ENCODE measurements around the gene PDE4B.
"Not testable (repeated sequence)": the region's sequence is repeated elsewhere in the genome, so short reads cannot be mapped to it uniquely, and the experiment has no call there.

The PDE4B gene

DNA sequence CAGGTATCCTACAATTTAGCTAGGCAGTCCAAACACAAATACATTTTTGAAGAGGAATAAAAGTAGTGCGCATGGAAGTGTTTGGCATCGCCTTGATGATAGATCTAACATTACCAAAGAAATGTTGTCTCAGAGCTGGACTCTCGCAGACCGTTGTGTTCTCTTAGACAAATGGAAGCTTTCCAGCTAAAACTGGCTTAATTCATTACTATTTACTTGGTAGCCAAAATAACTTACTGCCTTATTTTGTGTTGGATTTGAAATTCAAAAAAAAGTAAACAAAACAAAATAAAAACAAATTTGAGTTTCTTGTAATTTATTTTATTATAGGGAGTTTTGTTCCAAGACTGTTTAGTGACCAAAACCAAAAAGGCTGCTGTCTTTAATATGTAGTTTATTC lies 51.6 kb downstream of the PDE4B start:
- Histone ChIP-seq H3K23ac (ENCODE audit: low read length) (no peak overlapping the region), H3K4me1 (ENCODE audit: control insufficient read depth, low read depth, low read length) (no peaks in the 10 kb centered on the region), H3K27me3 (ENCODE audit: insufficient read depth, low read length, poor library complexity) (no peaks in the 10 kb centered on the region), H2BK5ac (ENCODE audit: low read length) (no peak overlapping the region), H3K9ac (ENCODE audit: low read length) (no peak overlapping the region), H3K4me3 (ENCODE audit: low read length) (no peak overlapping the region), H3K4ac (ENCODE audit: low read depth, low read length) (no peak overlapping the region), H3K18ac (ENCODE audit: low read length) (no peak overlapping the region), H3K79me1 (ENCODE audit: low read length) (no peaks in the 10 kb centered on the region), H2BK120ac (ENCODE audit: low read depth, low read length) (no peak overlapping the region), H3K79me2 (ENCODE audit: control insufficient read depth, insufficient read depth, low read length) (no peaks in the 10 kb centered on the region), H2AK5ac (ENCODE audit: low read length) (no peak overlapping the region), H4K8ac (ENCODE audit: low read depth, low read length) (no peak overlapping the region), H3K36me3 (ENCODE audit: control insufficient read depth, insufficient read depth, low read length) (no peaks in the 10 kb centered on the region), H3K27ac (ENCODE audit: low read depth, low read length) (no peak overlapping the region), H3K4me2 (ENCODE audit: low read length) (no peak overlapping the region), H4K5ac (ENCODE audit: low read length) (no peak overlapping the region), H2BK15ac (replicated peaks; ENCODE audit: low read depth) (no peak overlapping the region), H3K56ac (ENCODE audit: low read length) (no peak overlapping the region)
- DNase-seq, result no peak
- WGBS (ENCODE audit: extremely low coverage, insufficient coverage, low lambda C conversion rate), result no CpG with 5 or more reads among the region's 4 CpGs

DNA sequence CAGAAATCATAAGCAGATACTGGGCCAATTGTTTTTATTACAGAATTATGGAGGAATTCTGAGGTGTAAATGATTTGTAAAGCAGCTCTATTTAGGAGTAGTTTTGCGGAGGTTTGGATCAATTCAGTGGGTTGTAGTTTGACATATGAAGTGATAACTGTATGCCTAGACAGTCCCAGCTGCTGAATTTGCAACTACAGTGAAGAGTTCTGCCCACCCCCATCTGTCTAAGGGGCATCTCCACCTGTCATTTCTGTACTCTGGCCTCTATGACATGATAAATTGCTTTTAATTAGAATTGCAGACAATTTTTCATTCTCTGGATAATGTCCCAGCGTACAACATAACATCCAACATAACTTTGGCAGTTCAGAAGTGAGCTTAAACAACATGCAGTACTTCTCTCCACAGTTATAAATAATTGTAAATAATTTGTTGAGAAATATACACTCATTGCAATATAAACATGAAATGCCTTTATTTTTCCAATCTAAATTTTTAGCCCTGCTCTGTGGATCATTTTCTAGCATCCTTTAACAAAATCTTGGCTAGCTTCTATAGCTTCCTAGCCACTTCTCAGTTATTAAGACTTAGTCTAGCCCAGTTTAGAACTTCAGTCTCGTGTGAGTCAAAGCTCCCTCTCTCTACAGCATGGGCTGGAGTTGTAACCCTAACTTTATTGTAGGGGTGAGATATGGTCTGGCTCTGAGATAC lies 52.3 kb downstream of the PDE4B start:
- no CpG with 5 or more reads among the region's 3 CpGs for whole genome bisulfite sequencing (ENCODE audit: extremely low coverage, insufficient coverage, low lambda C conversion rate)
- Histone ChIP-seq H4K8ac (ENCODE audit: low read depth, low read length) (no peak overlapping the region), H3K27ac (ENCODE audit: low read depth, low read length) (no peak overlapping the region), H2AK5ac (ENCODE audit: low read length) (no peak overlapping the region), H3K27me3 (ENCODE audit: insufficient read depth, low read length, poor library complexity) (no peaks in the 10 kb centered on the region), H2BK5ac (ENCODE audit: low read length) (no peak overlapping the region), H3K23ac (ENCODE audit: low read length) (no peak overlapping the region), H3K79me2 (ENCODE audit: control insufficient read depth, insufficient read depth, low read length) (no peaks in the 10 kb centered on the region), H3K4me3 (ENCODE audit: low read length) (no peak overlapping the region), H3K4me2 (ENCODE audit: low read length) (no peak overlapping the region), H3K56ac (ENCODE audit: low read length) (no peak overlapping the region), H2BK120ac (ENCODE audit: low read depth, low read length) (no peak overlapping the region), H3K4ac (ENCODE audit: low read depth, low read length) (no peak overlapping the region), H3K9ac (ENCODE audit: low read length) (no peak overlapping the region), H3K18ac (ENCODE audit: low read length) (no peak overlapping the region), H3K36me3 (ENCODE audit: control insufficient read depth, insufficient read depth, low read length) (no peaks in the 10 kb centered on the region), H2BK15ac (replicated peaks; ENCODE audit: low read depth) (no peak overlapping the region), H3K4me1 (ENCODE audit: control insufficient read depth, low read depth, low read length) (no peaks in the 10 kb centered on the region), H4K5ac (ENCODE audit: low read length) (no peak overlapping the region), H3K79me1 (ENCODE audit: low read length) (no peaks in the 10 kb centered on the region)
- no peak for DNase-seq

DNA sequence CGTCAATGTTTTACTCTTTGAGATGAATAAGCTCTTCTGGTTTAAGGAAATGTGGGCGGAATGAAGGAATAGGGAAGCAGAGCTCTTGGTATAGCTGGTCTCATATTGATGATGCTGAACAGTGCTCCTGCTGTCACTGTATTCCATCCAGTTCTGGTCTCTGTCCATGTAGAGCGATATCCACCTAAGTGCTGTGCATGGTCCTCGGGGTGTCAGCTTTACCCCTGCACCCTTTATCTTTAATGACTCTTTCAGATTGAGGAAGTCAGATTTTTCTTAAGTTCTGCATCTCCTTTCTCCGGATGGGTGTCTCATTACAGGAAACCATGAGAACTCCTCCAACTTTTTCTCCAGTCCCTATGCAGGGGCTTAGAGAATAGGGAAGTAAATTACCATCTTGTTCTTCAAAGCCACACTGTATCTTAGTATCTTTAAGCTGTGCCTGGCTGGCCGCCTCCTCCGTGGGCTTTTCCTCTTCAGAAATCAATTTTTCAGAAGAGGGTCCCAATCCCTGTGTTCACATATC lies 52.9 kb downstream of the PDE4B start:
- no CpG with 5 or more reads among the region's 7 CpGs for WGBS (ENCODE audit: extremely low coverage, insufficient coverage, low lambda C conversion rate)
- DNase-seq, result no peak

DNA sequence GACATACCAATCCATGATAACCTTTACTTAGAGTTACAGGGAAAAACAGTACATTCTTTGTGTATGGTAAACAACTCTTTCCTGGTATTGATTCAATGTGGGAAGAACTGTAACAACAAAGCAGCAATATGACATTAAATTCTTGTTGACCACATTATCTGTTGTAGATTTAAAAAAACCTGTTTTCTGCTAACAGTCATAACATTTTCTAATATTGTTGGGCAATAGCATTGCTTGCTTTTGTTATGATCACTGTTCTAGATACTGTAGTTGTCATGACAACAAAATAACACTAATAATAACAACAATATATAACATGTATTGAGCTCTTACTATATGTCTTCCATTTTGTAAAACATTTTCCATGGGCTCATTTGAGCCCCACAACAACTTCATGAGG lies 54.2 kb downstream of the PDE4B start:
- no peaks in the 10 kb centered on the region for H3K27me3 ChIP-seq (ENCODE audit: insufficient read depth, low read length, poor library complexity)
- no peak overlapping the region for H3K4ac ChIP-seq (ENCODE audit: low read depth, low read length)
- H3K79me1 ChIP-seq (ENCODE audit: low read length), result no peaks in the 10 kb centered on the region
- no peak overlapping the region for H3K23ac ChIP-seq (ENCODE audit: low read length)
- H3K56ac ChIP-seq (ENCODE audit: low read length), result no peak overlapping the region
- H3K18ac ChIP-seq (ENCODE audit: low read length), result no peak overlapping the region
- no peaks in the 10 kb centered on the region for H3K36me3 ChIP-seq (ENCODE audit: control insufficient read depth, insufficient read depth, low read length)
- H2BK5ac ChIP-seq (ENCODE audit: low read length), result no peak overlapping the region
- no peak overlapping the region for H4K8ac ChIP-seq (ENCODE audit: low read depth, low read length)
- no peak overlapping the region for H2BK15ac ChIP-seq (replicated peaks; ENCODE audit: low read depth)
- H2AK5ac ChIP-seq (ENCODE audit: low read length), result no peak overlapping the region
- H3K79me2 ChIP-seq (ENCODE audit: control insufficient read depth, insufficient read depth, low read length), result no peaks in the 10 kb centered on the region
- H2BK120ac ChIP-seq (ENCODE audit: low read depth, low read length), result no peak overlapping the region
- no peak overlapping the region for H3K4me2 ChIP-seq (ENCODE audit: low read length)
- H3K4me3 ChIP-seq (ENCODE audit: low read length), result no peak overlapping the region
- no peak overlapping the region for H3K9ac ChIP-seq (ENCODE audit: low read length)
- DNase-seq, result no peak
- no peak overlapping the region for H4K5ac ChIP-seq (ENCODE audit: low read length)
- H3K4me1 ChIP-seq (ENCODE audit: control insufficient read depth, low read depth, low read length), result no peaks in the 10 kb centered on the region
- H3K27ac ChIP-seq (ENCODE audit: low read depth, low read length), result no peak overlapping the region

More for the DNA sequence above, 52.9 kb downstream of the PDE4B start:
- Histone ChIP-seq H3K79me1 (ENCODE audit: low read length) (no peaks in the 10 kb centered on the region), H3K4me2 (ENCODE audit: low read length) (no peak overlapping the region), H3K4ac (ENCODE audit: low read depth, low read length) (no peak overlapping the region), H2AK5ac (ENCODE audit: low read length) (no peak overlapping the region), H2BK120ac (ENCODE audit: low read depth, low read length) (no peak overlapping the region), H2BK15ac (replicated peaks; ENCODE audit: low read depth) (no peak overlapping the region), H2BK5ac (ENCODE audit: low read length) (no peak overlapping the region), H3K27ac (ENCODE audit: low read depth, low read length) (no peak overlapping the region), H3K79me2 (ENCODE audit: control insufficient read depth, insufficient read depth, low read length) (no peaks in the 10 kb centered on the region), H4K5ac (ENCODE audit: low read length) (no peak overlapping the region), H3K9ac (ENCODE audit: low read length) (no peak overlapping the region), H3K18ac (ENCODE audit: low read length) (no peak overlapping the region), H4K8ac (ENCODE audit: low read depth, low read length) (no peak overlapping the region), H3K4me3 (ENCODE audit: low read length) (no peak overlapping the region), H3K23ac (ENCODE audit: low read length) (no peak overlapping the region), H3K4me1 (ENCODE audit: control insufficient read depth, low read depth, low read length) (no peaks in the 10 kb centered on the region), H3K56ac (ENCODE audit: low read length) (no peak overlapping the region), H3K27me3 (ENCODE audit: insufficient read depth, low read length, poor library complexity) (no peaks in the 10 kb centered on the region), H3K36me3 (ENCODE audit: control insufficient read depth, insufficient read depth, low read length) (no peaks in the 10 kb centered on the region)

DNA sequence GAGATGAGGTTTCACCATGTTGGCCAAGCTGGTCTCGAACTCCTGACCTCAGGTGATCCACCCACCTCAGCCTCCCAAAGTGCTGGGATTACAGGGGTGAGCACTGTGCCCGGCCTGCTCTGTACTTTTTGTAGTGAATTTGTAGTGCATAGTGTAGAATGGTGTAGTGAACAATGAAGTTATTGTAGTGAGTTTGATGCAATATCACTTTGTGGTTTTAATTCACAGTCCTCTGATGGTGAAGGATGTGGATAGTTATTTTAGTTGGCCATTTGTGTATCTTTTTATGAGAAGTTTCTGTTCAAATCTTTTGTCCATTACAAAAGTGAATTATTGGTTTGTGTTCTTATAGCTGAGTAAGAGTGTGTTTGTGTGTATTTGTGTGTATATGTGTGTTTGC lies 57.6 kb downstream of the PDE4B start:
- Histone ChIP-seq H3K4me3 (ENCODE audit: low read length) (no peak overlapping the region), H2BK5ac (ENCODE audit: low read length) (no peak overlapping the region), H3K27ac (ENCODE audit: low read depth, low read length) (no peak overlapping the region), H4K8ac (ENCODE audit: low read depth, low read length) (no peak overlapping the region), H3K79me1 (ENCODE audit: low read length) (no peaks in the 10 kb centered on the region), H3K36me3 (ENCODE audit: control insufficient read depth, insufficient read depth, low read length) (no peaks in the 10 kb centered on the region), H3K4me1 (ENCODE audit: control insufficient read depth, low read depth, low read length) (no peaks in the 10 kb centered on the region), H3K18ac (ENCODE audit: low read length) (no peak overlapping the region), H3K4me2 (ENCODE audit: low read length) (no peak overlapping the region), H3K79me2 (ENCODE audit: control insufficient read depth, insufficient read depth, low read length) (no peaks in the 10 kb centered on the region), H3K56ac (ENCODE audit: low read length) (no peak overlapping the region), H3K23ac (ENCODE audit: low read length) (no peak overlapping the region), H2BK15ac (replicated peaks; ENCODE audit: low read depth) (no peak overlapping the region), H2AK5ac (ENCODE audit: low read length) (no peak overlapping the region), H3K4ac (ENCODE audit: low read depth, low read length) (no peak overlapping the region), H3K27me3 (ENCODE audit: insufficient read depth, low read length, poor library complexity) (no peaks in the 10 kb centered on the region), H2BK120ac (ENCODE audit: low read depth, low read length) (no peak overlapping the region), H4K5ac (ENCODE audit: low read length) (no peak overlapping the region), H3K9ac (ENCODE audit: low read length) (no peak overlapping the region)
- DNase-seq, result no peak
- WGBS (ENCODE audit: extremely low coverage, insufficient coverage, low lambda C conversion rate), result no CpG with 5 or more reads among the region's 2 CpGs

DNA sequence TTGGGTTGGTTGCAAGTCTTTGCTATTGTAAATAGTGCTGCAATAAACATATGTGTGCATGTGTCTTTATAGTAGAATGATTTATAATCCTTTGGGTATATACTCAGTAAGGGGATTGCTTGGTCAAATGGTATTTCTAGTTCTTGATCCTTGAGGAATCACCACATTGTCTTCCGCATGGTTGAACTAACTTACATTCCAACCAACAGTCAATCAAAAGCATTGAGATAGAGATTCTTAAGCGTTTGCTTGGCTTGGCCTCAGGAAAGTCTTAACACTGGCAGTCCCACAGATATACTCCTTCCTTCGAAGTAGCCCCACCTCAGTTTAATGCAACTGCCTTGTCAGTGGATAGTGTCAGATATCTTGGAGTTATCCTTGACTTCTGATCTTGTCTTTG lies 63.9 kb downstream of the PDE4B start:
- not testable (repeated sequence) for H3K56ac ChIP-seq (ENCODE audit: low read length); H3K23ac ChIP-seq (ENCODE audit: low read length); DNase-seq; H3K9ac ChIP-seq (ENCODE audit: low read length); H2BK5ac ChIP-seq (ENCODE audit: low read length); H3K4ac ChIP-seq (ENCODE audit: low read depth, low read length); H2BK120ac ChIP-seq (ENCODE audit: low read depth, low read length); H3K27ac ChIP-seq (ENCODE audit: low read depth, low read length); H3K36me3 ChIP-seq (ENCODE audit: control insufficient read depth, insufficient read depth, low read length); H3K18ac ChIP-seq (ENCODE audit: low read length); H3K79me1 ChIP-seq (ENCODE audit: low read length); H4K5ac ChIP-seq (ENCODE audit: low read length); H3K79me2 ChIP-seq (ENCODE audit: control insufficient read depth, insufficient read depth, low read length); H3K4me1 ChIP-seq (ENCODE audit: control insufficient read depth, low read depth, low read length); H2BK15ac ChIP-seq (replicated peaks; ENCODE audit: low read depth); H4K8ac ChIP-seq (ENCODE audit: low read depth, low read length); H3K4me2 ChIP-seq (ENCODE audit: low read length); H3K27me3 ChIP-seq (ENCODE audit: insufficient read depth, low read length, poor library complexity); H2AK5ac ChIP-seq (ENCODE audit: low read length); H3K4me3 ChIP-seq (ENCODE audit: low read length)
- WGBS (ENCODE audit: extremely low coverage, insufficient coverage, low lambda C conversion rate), result no CpG with 5 or more reads among the region's 3 CpGs

All from mesendoderm (in vitro differentiated cells).